Astrocyte (in vitro differentiated cells and primary cell): ENCODE results near the gene COG1.

ENCODE experiments used
- EZH2 ChIP-seq: IDR thresholded peaks from 2 replicates; pipeline ENCODE4 v1.6.1; 2012; ENCODE audit warnings: mild to moderate bottlenecking, low read length, inconsistent platforms; ENCODE audit not compliant: insufficient read depth
- TF ChIP-seq, protein P1 (sequence below): IDR thresholded peaks from 2 replicates; pipeline ENCODE4 v1.5.1; 2011; ENCODE audit warnings: low read depth, mild to moderate bottlenecking, inconsistent platforms, low read length, moderate library complexity; ENCODE audit not compliant: insufficient read depth

GRCh38 chr17:73214008-73214407, 21.2 kb downstream of the COG1 start:
- TF ChIP-seq, protein P1, sequence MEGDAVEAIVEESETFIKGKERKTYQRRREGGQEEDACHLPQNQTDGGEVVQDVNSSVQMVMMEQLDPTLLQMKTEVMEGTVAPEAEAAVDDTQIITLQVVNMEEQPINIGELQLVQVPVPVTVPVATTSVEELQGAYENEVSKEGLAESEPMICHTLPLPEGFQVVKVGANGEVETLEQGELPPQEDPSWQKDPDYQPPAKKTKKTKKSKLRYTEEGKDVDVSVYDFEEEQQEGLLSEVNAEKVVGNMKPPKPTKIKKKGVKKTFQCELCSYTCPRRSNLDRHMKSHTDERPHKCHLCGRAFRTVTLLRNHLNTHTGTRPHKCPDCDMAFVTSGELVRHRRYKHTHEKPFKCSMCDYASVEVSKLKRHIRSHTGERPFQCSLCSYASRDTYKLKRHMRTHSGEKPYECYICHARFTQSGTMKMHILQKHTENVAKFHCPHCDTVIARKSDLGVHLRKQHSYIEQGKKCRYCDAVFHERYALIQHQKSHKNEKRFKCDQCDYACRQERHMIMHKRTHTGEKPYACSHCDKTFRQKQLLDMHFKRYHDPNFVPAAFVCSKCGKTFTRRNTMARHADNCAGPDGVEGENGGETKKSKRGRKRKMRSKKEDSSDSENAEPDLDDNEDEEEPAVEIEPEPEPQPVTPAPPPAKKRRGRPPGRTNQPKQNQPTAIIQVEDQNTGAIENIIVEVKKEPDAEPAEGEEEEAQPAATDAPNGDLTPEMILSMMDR: no peak
- TF ChIP-seq EZH2: no peak
